Measurements from ENCODE around the gene DEFB124.
"Not testable (repeated sequence)": the region's sequence is repeated elsewhere in the genome, so short reads cannot be mapped to it uniquely, and the experiment has no call there.

The DEFB124 gene

GRCh38 chr20:31446084-31446819 lies 28.7 kb downstream of the DEFB124 start:
- Histone ChIP-seq H3K4me3 (ENCODE audit: insufficient read depth, low read length, poor library complexity, severe bottlenecking) (no peak overlapping the region), H3K9me2 (replicated peaks; ENCODE audit: insufficient read depth, low read length) (no peaks in the 10 kb centered on the region), H3F3A (ENCODE audit: insufficient read depth) (no peaks in the 10 kb centered on the region), H3K27me3 (ENCODE audit: low read length) (no peaks in the 10 kb centered on the region), H4K20me1 (ENCODE audit: low read depth, low read length) (no peaks in the 10 kb centered on the region), H3K4me2 (ENCODE audit: low read depth, low read length, poor library complexity, severe bottlenecking) (no peak overlapping the region), H3K36me3 (ENCODE audit: low read length) (no peaks in the 10 kb centered on the region), H3K79me2 (ENCODE audit: insufficient read depth, low read length) (no peaks in the 10 kb centered on the region), H3K27ac (ENCODE audit: low read depth, low read length) (no peak overlapping the region), H2AFZ (ENCODE audit: low read depth, low read length, severe bottlenecking) (no peak overlapping the region), H3K9ac (ENCODE audit: low read length) (no peak overlapping the region), H3K9me3 (ENCODE audit: insufficient read depth, low read length) (no peaks in the 10 kb centered on the region)
- TF ChIP-seq CTCF (IDR thresholded peaks at IDR 0.05; ENCODE audit: insufficient read depth, low read length, poor library complexity, severe bottlenecking) (no peak), EZH2phosphoT487 (conservative IDR thresholded peaks at IDR 0.05; ENCODE audit: low read length) (no peak)

DNA sequence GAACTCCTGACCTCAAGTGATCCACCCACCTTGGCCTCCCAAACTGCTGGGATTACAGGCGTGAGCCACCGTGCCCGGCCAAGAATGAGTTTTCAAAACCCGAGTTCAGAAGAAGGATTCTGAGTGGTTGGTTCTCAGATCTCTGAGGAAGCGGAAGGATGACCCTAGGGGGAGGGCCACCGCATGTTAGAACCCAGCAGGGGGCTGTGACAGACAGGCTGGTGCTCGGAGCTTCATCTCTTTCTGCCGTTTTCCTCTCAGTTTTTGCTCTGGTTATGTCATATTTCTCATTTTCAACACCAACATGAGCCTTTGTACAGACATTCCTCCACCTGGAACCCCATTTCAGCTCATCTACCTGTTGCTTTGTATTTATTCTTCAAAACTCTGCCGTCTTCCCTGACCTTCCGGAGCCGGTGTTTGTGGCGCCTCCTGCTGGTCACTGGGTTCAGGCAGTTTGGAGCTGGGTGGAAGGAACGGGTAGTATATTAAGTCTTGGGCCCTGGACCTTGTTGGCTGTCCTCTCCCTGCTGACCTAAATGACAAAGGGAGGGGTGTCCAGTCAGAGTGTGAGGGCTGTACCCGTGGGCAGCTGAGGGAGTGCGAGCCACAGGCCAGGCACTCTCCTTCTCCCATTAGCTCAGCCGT lies 34.8 kb downstream of the DEFB124 start, which contains the start of gene DEFB123:
DEFB123 (plus strand) TSS at position 621 of the 648 bp plus-strand sequence. CDS start 67 bp downstream, outside the sequence.
- no peaks in the 10 kb centered on the region for H4K20me1 ChIP-seq (ENCODE audit: low read depth, low read length)
- H3K9me3 ChIP-seq (ENCODE audit: insufficient read depth, low read length): no peaks in the 10 kb centered on the region
- no peak within 1 kb of the TSS for H3K9ac ChIP-seq (ENCODE audit: low read length)
- H3K36me3 ChIP-seq (ENCODE audit: low read length): no peaks in the 10 kb centered on the region
- no peaks in the 10 kb centered on the region for H3K9me2 ChIP-seq (replicated peaks; ENCODE audit: insufficient read depth, low read length)
- TF ChIP-seq EZH2phosphoT487 (conservative IDR thresholded peaks at IDR 0.05; ENCODE audit: low read length) (no peak), CTCF (IDR thresholded peaks at IDR 0.05; ENCODE audit: insufficient read depth, low read length, poor library complexity, severe bottlenecking) (peak; percentile 46)
- no peaks in the 10 kb centered on the region for H3K27me3 ChIP-seq (ENCODE audit: low read length)
- no peaks in the 10 kb centered on the region for H3F3A ChIP-seq (ENCODE audit: insufficient read depth)
- no peak within 1 kb of the TSS for H2AFZ ChIP-seq (ENCODE audit: low read depth, low read length, severe bottlenecking)
- no peak within 1 kb of the TSS for H3K4me2 ChIP-seq (ENCODE audit: low read depth, low read length, poor library complexity, severe bottlenecking)
- no peak within 1 kb of the TSS for H3K27ac ChIP-seq (ENCODE audit: low read depth, low read length)
- H3K79me2 ChIP-seq (ENCODE audit: insufficient read depth, low read length): no peaks in the 10 kb centered on the region
- H3K4me3 ChIP-seq (ENCODE audit: insufficient read depth, low read length, poor library complexity, severe bottlenecking): no peak within 1 kb of the TSS

GRCh38 chr20:31430568-31431115 lies 44.3 kb downstream of the DEFB124 start:
- H3K9me3 ChIP-seq (ENCODE audit: insufficient read depth, low read length): no peaks in the 10 kb centered on the region
- no peaks in the 10 kb centered on the region; the same call in 1 of the 2 replicates for H3K27me3 ChIP-seq (ENCODE audit: low read length)
- H3K4me2 ChIP-seq (ENCODE audit: low read depth, low read length, poor library complexity, severe bottlenecking): no peak overlapping the region
- no peak overlapping the region for H3K4me3 ChIP-seq (ENCODE audit: insufficient read depth, low read length, poor library complexity, severe bottlenecking)
- no peak overlapping the region for H2AFZ ChIP-seq (ENCODE audit: low read depth, low read length, severe bottlenecking)
- no peaks in the 10 kb centered on the region for H4K20me1 ChIP-seq (ENCODE audit: low read depth, low read length)
- no peak overlapping the region for H3K27ac ChIP-seq (ENCODE audit: low read depth, low read length)
- no peaks in the 10 kb centered on the region for H3F3A ChIP-seq (ENCODE audit: insufficient read depth)
- no peaks in the 10 kb centered on the region for H3K79me2 ChIP-seq (ENCODE audit: insufficient read depth, low read length)
- H3K9me2 ChIP-seq (replicated peaks; ENCODE audit: insufficient read depth, low read length): no peaks in the 10 kb centered on the region
- H3K9ac ChIP-seq (ENCODE audit: low read length): no peak overlapping the region
- no peak for TF ChIP-seq EZH2phosphoT487 (conservative IDR thresholded peaks at IDR 0.05; ENCODE audit: low read length)
- no peak for TF ChIP-seq CTCF (IDR thresholded peaks at IDR 0.05; ENCODE audit: insufficient read depth, low read length, poor library complexity, severe bottlenecking)
- no peaks in the 10 kb centered on the region for H3K36me3 ChIP-seq (ENCODE audit: low read length)

- not testable (repeated sequence) for H3K79me2 ChIP-seq (ENCODE audit: insufficient read depth, low read length); H3K27me3 ChIP-seq (ENCODE audit: low read length); H3F3A ChIP-seq (ENCODE audit: insufficient read depth); H3K27ac ChIP-seq (ENCODE audit: low read depth, low read length); H2AFZ ChIP-seq (ENCODE audit: low read depth, low read length, severe bottlenecking); H4K20me1 ChIP-seq (ENCODE audit: low read depth, low read length); H3K9ac ChIP-seq (ENCODE audit: low read length); H3K36me3 ChIP-seq (ENCODE audit: low read length); H3K9me3 ChIP-seq (ENCODE audit: insufficient read depth, low read length); H3K9me2 ChIP-seq (replicated peaks; ENCODE audit: insufficient read depth, low read length); H3K4me2 ChIP-seq (ENCODE audit: low read depth, low read length, poor library complexity, severe bottlenecking); H3K4me3 ChIP-seq (ENCODE audit: insufficient read depth, low read length, poor library complexity, severe bottlenecking)
Measured at GRCh38 chr20:31427576-31427975, 47.4 kb downstream of the DEFB124 start.

GRCh38 chr20:31426891-31427551 lies 47.9 kb downstream of the DEFB124 start:
- H3K9me2 ChIP-seq (replicated peaks; ENCODE audit: insufficient read depth, low read length); H3K36me3 ChIP-seq (ENCODE audit: low read length); H2AFZ ChIP-seq (ENCODE audit: low read depth, low read length, severe bottlenecking); H3K27me3 ChIP-seq (ENCODE audit: low read length); H3K4me2 ChIP-seq (ENCODE audit: low read depth, low read length, poor library complexity, severe bottlenecking); H4K20me1 ChIP-seq (ENCODE audit: low read depth, low read length); H3K79me2 ChIP-seq (ENCODE audit: insufficient read depth, low read length); H3K4me3 ChIP-seq (ENCODE audit: insufficient read depth, low read length, poor library complexity, severe bottlenecking); H3K27ac ChIP-seq (ENCODE audit: low read depth, low read length); H3F3A ChIP-seq (ENCODE audit: insufficient read depth); H3K9ac ChIP-seq (ENCODE audit: low read length); H3K9me3 ChIP-seq (ENCODE audit: insufficient read depth, low read length): not testable (repeated sequence)
